GM23338 (cell line): ENCODE measurements around the gene GPRC6A. TPM values are rescaled to one million over a fixed set of nuclear protein-coding genes. Genes with fewer than 3 reads are reported as not detected.

Experiments
- ATAC-seq: fragments of 200-7000 bp; cut with Tn5 transposase; 3 replicates; pipeline ENCODE4 v1.9.1; 2020
- DNase-seq: peaks from one replicate; pipeline ENCODE4 v3.0.0-alpha.2; 2015; ENCODE audit warnings: low spot score
- H2AFZ ChIP-seq: fragments of 200-600 bp; sonication (generic); 2 replicates; pipeline ENCODE4 v1.8.0; 2016; ENCODE audit warnings: antibody characterized with exemption, mild to moderate bottlenecking, moderate library complexity
- H3F3A ChIP-seq: fragments of 200-600 bp; sonication (generic); replicated peaks from 2 replicates; pipeline ENCODE4 v1.8.0; 2017; ENCODE audit warnings: antibody characterized with exemption, mixed run types, low read depth
- H3K27ac ChIP-seq: fragments of 200-600 bp; sonication (generic); 2 replicates; pipeline ENCODE4 v1.6.1; 2016; ENCODE audit warnings: low read depth
- H3K27me3 ChIP-seq: fragments of 200-600 bp; sonication (generic); 2 replicates; pipeline ENCODE4 v1.8.0; 2016; ENCODE audit warnings: mild to moderate bottlenecking, mixed run types, moderate library complexity; ENCODE audit not compliant: insufficient read depth
- H3K36me3 ChIP-seq: fragments of 200-600 bp; sonication (generic); 2 replicates; pipeline ENCODE4 v1.8.0; 2016; ENCODE audit warnings: mild to moderate bottlenecking; ENCODE audit not compliant: insufficient read depth
- H3K4me1 ChIP-seq: fragments of 200-600 bp; sonication (generic); 2 replicates; pipeline ENCODE4 v1.8.0; 2016; ENCODE audit warnings: mild to moderate bottlenecking, moderate library complexity; ENCODE audit not compliant: insufficient read depth
- H3K4me2 ChIP-seq: fragments of 200-600 bp; sonication (generic); 2 replicates; pipeline ENCODE4 v1.7.1; 2017; ENCODE audit warnings: mixed run types
- H3K4me3 ChIP-seq: fragments of 200-600 bp; sonication (generic); 2 replicates; pipeline ENCODE4 v1.6.1; 2016; ENCODE audit warnings: mixed run types
- H3K79me2 ChIP-seq: fragments of 200-600 bp; sonication (generic); replicated peaks from 2 replicates; pipeline ENCODE4 v1.8.0; 2017; ENCODE audit warnings: mild to moderate bottlenecking; ENCODE audit not compliant: insufficient read depth
- H3K9me2 ChIP-seq: fragments of 200-600 bp; sonication (generic); 2 replicates; pipeline ENCODE4 v1.8.0; 2017; ENCODE audit not compliant: insufficient read depth
- H4K20me1 ChIP-seq: fragments of 200-600 bp; sonication (generic); replicated peaks from 2 replicates; pipeline ENCODE4 v1.8.0; 2017; ENCODE audit warnings: mild to moderate bottlenecking; ENCODE audit not compliant: insufficient read depth
- H3K27ac Mint-ChIP-seq: 2 replicates; pipeline ENCODE4 v1.8.0; 2020; ENCODE audit warnings: inconsistent platforms, mild to moderate bottlenecking, moderate library complexity, mixed read lengths
- H3K27me3 Mint-ChIP-seq: 3 replicates; pipeline ENCODE4 v1.8.0; 2022; ENCODE audit warnings: low read depth, mild to moderate bottlenecking, moderate library complexity, mixed read lengths, inconsistent platforms; ENCODE audit not compliant: insufficient read depth, poor library complexity
- H3K36me3 Mint-ChIP-seq: 3 replicates; pipeline ENCODE4 v1.8.0; 2021; ENCODE audit warnings: low read depth, mild to moderate bottlenecking, inconsistent platforms, moderate library complexity, mixed read lengths
- H3K4me1 Mint-ChIP-seq: 3 replicates; pipeline ENCODE4 v1.8.0; 2020; ENCODE audit warnings: mild to moderate bottlenecking, inconsistent platforms, mixed read lengths
- H3K4me3 Mint-ChIP-seq: 3 replicates; pipeline ENCODE4 v1.8.0; 2021; ENCODE audit warnings: moderate library complexity, mild to moderate bottlenecking, inconsistent platforms, mixed read lengths
- H3K9me3 Mint-ChIP-seq: 3 replicates; pipeline ENCODE4 v1.8.0; 2020; ENCODE audit warnings: moderate library complexity, mild to moderate bottlenecking, inconsistent platforms, mixed read lengths
- CREB1 ChIP-seq: fragments of 250-450 bp; sonication (Bioruptor Pico); IDR thresholded peaks from 2 replicates; pipeline ENCODE4 v1.5.0; 2020; ENCODE audit warnings: low read depth, mild to moderate bottlenecking, moderate library complexity
- EZH2 ChIP-seq: fragments of 200-600 bp; sonication (generic); IDR thresholded peaks from one replicate; pipeline ENCODE4 v1.8.0; 2017; ENCODE audit warnings: antibody characterized with exemption, mild to moderate bottlenecking, low read depth; ENCODE audit not compliant: unreplicated experiment
- EZH2phosphoT487 ChIP-seq: fragments of 200-600 bp; sonication (generic); IDR thresholded peaks from one replicate; pipeline ENCODE4 v1.8.1; 2018; ENCODE audit warnings: antibody characterized with exemption; ENCODE audit not compliant: unreplicated experiment
- JUNB ChIP-seq: IDR thresholded peaks from one replicate; pipeline ENCODE4 v1.6.1; 2016; ENCODE audit warnings: antibody characterized with exemption; ENCODE audit not compliant: unreplicated experiment
- NANOG ChIP-seq: IDR thresholded peaks from 2 replicates; pipeline ENCODE4 v1.6.1; 2016; ENCODE audit warnings: antibody characterized with exemption, borderline replicate concordance
- POLR2AphosphoS5 ChIP-seq: IDR thresholded peaks from 2 replicates; pipeline ENCODE4 v1.6.1; 2016; ENCODE audit warnings: antibody characterized with exemption, low read depth
- STAT1 ChIP-seq: IDR thresholded peaks from one replicate; pipeline ENCODE4 v1.6.1; 2016; ENCODE audit warnings: antibody characterized with exemption; ENCODE audit not compliant: unreplicated experiment
- ZNF114 ChIP-seq: fragments of 250-450 bp; sonication (Bioruptor Pico); IDR thresholded peaks from 2 replicates; pipeline ENCODE4 v1.5.0; 2020; ENCODE audit warnings: mild to moderate bottlenecking, moderate library complexity
- ZNF331 ChIP-seq: fragments of 250-450 bp; sonication (Bioruptor Pico); IDR thresholded peaks from 2 replicates; pipeline ENCODE4 v1.5.0; 2020; ENCODE audit warnings: low read depth, mild to moderate bottlenecking, moderate library complexity
- polyA plus RNA-seq: library from polyadenylated mRNA; unstranded; fragments of >200 nt; fragmentation: Nextera tagmentation; extraction: Ambion mirVana; gene quantifications from 2 replicates; pipeline ENCODE4 v1.2.1, GENCODE V29; 2016
- total RNA-seq: library from RNA; depleted of rRNA; stranded (reverse); fragments of >200 nt; shearing (Covaris generic); gene quantifications from 2 replicates; pipeline ENCODE4 v1.2.3, GENCODE V29; 2014
- TF ChIP-seq, protein P1 (sequence below): IDR thresholded peaks from one replicate; pipeline ENCODE4 v1.6.1; 2018; ENCODE audit warnings: antibody characterized with exemption; ENCODE audit not compliant: unreplicated experiment
- TF ChIP-seq, protein P2 (sequence below), 2 experiments: fragments of 200-600 bp in 1 of 2; sonication (generic) in 1 of 2; conservative IDR thresholded peaks; 2 replicates each; pipeline versions ENCODE4 v1.5.1 to v1.6.1; 2016 to 2017; ENCODE audit warnings: antibody characterized with exemption in 2 of 2, low read depth in 2 of 2, mild to moderate bottlenecking in 2 of 2, moderate library complexity in 1 of 2

GPRC6A gene
- total and polyA plus RNA-seq, 2 experiments from 2014 or later = 0.21 to 0.45 TPM

DNA sequence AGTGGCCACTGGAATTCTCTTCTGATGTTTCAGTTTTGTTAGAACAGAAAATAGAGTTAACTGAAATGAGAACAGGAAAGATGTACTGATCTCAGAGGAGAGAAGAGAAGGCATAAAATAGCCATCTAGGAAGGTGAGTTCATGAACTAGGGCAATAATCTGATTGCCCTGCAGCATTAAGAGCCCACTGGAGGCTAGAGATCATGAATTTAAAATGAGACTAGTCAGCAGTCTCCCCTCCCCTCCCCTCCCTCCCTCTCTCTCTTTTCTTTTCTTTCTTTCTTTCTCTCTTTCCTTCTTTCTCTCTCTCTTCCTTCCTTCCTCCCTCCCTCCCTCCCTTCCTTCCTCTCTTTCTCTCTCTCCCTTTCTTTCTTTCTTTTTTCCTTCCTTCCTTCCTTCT, 28.9 kb downstream of the GPRC6A start (continued):
- TF ChIP-seq, protein P1, sequence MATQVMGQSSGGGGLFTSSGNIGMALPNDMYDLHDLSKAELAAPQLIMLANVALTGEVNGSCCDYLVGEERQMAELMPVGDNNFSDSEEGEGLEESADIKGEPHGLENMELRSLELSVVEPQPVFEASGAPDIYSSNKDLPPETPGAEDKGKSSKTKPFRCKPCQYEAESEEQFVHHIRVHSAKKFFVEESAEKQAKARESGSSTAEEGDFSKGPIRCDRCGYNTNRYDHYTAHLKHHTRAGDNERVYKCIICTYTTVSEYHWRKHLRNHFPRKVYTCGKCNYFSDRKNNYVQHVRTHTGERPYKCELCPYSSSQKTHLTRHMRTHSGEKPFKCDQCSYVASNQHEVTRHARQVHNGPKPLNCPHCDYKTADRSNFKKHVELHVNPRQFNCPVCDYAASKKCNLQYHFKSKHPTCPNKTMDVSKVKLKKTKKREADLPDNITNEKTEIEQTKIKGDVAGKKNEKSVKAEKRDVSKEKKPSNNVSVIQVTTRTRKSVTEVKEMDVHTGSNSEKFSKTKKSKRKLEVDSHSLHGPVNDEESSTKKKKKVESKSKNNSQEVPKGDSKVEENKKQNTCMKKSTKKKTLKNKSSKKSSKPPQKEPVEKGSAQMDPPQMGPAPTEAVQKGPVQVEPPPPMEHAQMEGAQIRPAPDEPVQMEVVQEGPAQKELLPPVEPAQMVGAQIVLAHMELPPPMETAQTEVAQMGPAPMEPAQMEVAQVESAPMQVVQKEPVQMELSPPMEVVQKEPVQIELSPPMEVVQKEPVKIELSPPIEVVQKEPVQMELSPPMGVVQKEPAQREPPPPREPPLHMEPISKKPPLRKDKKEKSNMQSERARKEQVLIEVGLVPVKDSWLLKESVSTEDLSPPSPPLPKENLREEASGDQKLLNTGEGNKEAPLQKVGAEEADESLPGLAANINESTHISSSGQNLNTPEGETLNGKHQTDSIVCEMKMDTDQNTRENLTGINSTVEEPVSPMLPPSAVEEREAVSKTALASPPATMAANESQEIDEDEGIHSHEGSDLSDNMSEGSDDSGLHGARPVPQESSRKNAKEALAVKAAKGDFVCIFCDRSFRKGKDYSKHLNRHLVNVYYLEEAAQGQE = no peak
- TF ChIP-seq STAT1 (no peak), ZNF114 (CRISPR knock-in tag) (no peak)
- TF ChIP-seq, protein P2, sequence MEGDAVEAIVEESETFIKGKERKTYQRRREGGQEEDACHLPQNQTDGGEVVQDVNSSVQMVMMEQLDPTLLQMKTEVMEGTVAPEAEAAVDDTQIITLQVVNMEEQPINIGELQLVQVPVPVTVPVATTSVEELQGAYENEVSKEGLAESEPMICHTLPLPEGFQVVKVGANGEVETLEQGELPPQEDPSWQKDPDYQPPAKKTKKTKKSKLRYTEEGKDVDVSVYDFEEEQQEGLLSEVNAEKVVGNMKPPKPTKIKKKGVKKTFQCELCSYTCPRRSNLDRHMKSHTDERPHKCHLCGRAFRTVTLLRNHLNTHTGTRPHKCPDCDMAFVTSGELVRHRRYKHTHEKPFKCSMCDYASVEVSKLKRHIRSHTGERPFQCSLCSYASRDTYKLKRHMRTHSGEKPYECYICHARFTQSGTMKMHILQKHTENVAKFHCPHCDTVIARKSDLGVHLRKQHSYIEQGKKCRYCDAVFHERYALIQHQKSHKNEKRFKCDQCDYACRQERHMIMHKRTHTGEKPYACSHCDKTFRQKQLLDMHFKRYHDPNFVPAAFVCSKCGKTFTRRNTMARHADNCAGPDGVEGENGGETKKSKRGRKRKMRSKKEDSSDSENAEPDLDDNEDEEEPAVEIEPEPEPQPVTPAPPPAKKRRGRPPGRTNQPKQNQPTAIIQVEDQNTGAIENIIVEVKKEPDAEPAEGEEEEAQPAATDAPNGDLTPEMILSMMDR (conservative IDR thresholded peaks at IDR 0.05; ENCODE audit: low read depth in 2 of 2) = no peak

DNA sequence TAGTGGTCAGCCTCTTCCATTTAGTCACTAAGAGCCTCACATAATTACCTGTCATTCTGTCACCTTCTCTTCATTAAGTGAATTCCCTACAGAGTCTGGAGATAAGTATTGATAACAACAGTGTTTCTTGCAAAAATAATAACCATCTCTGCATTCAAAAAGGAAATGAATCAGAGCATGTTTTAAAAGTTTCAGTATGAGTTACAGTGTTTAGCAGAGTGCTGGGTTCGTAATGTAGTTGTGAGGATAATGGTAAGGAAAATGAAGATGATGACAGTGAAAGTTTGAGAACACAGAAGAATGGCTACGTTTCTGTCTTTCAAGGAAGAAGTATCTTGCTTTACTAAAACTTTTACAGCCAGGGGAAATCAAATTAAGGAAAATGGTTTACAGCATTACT, 31.3 kb downstream of the GPRC6A start:
- Histone ChIP-seq H4K20me1 (no peaks in the 10 kb centered on the region), H3K27me3 (no peaks in the 10 kb centered on the region), H3K27ac (no peak overlapping the region), H3K36me3 (no peaks in the 10 kb centered on the region), H2AFZ (no peak overlapping the region), H3K4me3 (no peak overlapping the region), H3K4me2 (no peak overlapping the region), H3F3A (no peaks in the 10 kb centered on the region), H3K4me1 (no peaks in the 10 kb centered on the region), H3K9me2 (no peaks in the 10 kb centered on the region), H3K79me2 (no peaks in the 10 kb centered on the region)
- DNase-seq = no peak
- ATAC-seq = no peak
- Mint-ChIP-seq H3K4me1 (no peaks in the 10 kb centered on the region; the same call in 2 of the 3 replicates), H3K9me3 (no peaks in the 10 kb centered on the region), H3K36me3 (no peaks in the 10 kb centered on the region), H3K4me3 (no peak overlapping the region), H3K27ac (no peak overlapping the region), H3K27me3 (no peaks in the 10 kb centered on the region)
- no peak for TF ChIP-seq NANOG

DNA sequence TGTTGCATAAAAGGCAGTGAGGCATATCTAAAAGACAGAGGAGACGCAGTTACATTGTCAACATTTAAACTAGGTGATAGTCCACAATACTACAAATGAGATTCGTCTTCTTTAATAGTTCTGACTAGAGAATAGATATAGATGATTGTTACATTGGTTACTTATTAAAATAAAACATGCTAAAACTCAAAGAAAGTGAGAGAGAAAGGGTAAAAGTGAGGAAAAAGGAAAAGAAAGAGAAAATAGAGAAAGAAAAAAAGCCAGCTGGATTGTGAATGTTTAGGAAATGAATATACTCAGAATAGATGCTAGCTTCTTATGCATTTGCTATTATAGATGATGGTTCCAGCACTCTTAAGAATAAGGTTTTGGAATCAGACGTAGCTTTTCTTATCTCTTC, 35.7 kb downstream of the GPRC6A start:
- Mint-ChIP-seq H3K9me3 (no peaks in the 10 kb centered on the region), H3K4me1 (no peaks in the 10 kb centered on the region; the same call in 2 of the 3 replicates), H3K27me3 (no peaks in the 10 kb centered on the region), H3K4me3 (no peak overlapping the region), H3K27ac (no peak overlapping the region), H3K36me3 (no peaks in the 10 kb centered on the region)
- no peaks in the 10 kb centered on the region for H3K27me3 ChIP-seq
- no peaks in the 10 kb centered on the region for H3F3A ChIP-seq
- no peaks in the 10 kb centered on the region for H3K36me3 ChIP-seq
- no peak overlapping the region for H2AFZ ChIP-seq
- H3K4me1 ChIP-seq = no peaks in the 10 kb centered on the region
- H4K20me1 ChIP-seq = no peaks in the 10 kb centered on the region
- no peaks in the 10 kb centered on the region for H3K79me2 ChIP-seq
- no peak for DNase-seq
- no peaks in the 10 kb centered on the region for H3K9me2 ChIP-seq
- H3K27ac ChIP-seq = no peak overlapping the region
- ATAC-seq = no peak
- H3K4me3 ChIP-seq = no peak overlapping the region
- H3K4me2 ChIP-seq = no peak overlapping the region
- TF ChIP-seq ZNF114 (CRISPR knock-in tag) (no peak), JUNB (no peak), NANOG (no peak), CREB1 (CRISPR knock-in tag) (no peak), EZH2 (no peak), ZNF331 (CRISPR knock-in tag) (no peak), POLR2AphosphoS5 (no peak), EZH2phosphoT487 (no peak)
- TF ChIP-seq, protein P1 = no peak
- TF ChIP-seq, protein P2 (conservative IDR thresholded peaks at IDR 0.05; ENCODE audit: low read depth in 2 of 2) = no peak
